Transverse colon (tissue), 3 donors: ENCODE results near the gene TULP4.

ENCODE experiments used
- EP300 ChIP-seq: sonication (generic); formaldehyde crosslinking; IDR thresholded peaks from one replicate; pipeline ENCODE4 v1.6.1; 2017; ENCODE audit warnings: antibody characterized with exemption, low read depth
- POLR2A ChIP-seq: fragments of 450-650 bp; IDR thresholded peaks from one replicate; pipeline ENCODE4 v1.6.1; 2016; ENCODE audit warnings: antibody characterized with exemption, mild to moderate bottlenecking, moderate library complexity
- TF ChIP-seq, protein P1 (sequence below), 5 experiments: fragments of 200-600 bp in 3 of 5; fragments of 450-650 bp in 2 of 5; sonication (generic) in 3 of 5; IDR thresholded peaks; 1 replicate in 2 of 5; 2 replicates in 3 of 5; pipeline ENCODE4 v1.5.1; 2016 to 2017; ENCODE audit warnings: antibody characterized with exemption in 5 of 5, inconsistent platforms in 3 of 5, mild to moderate bottlenecking in 2 of 5, moderate library complexity in 1 of 5

DNA sequence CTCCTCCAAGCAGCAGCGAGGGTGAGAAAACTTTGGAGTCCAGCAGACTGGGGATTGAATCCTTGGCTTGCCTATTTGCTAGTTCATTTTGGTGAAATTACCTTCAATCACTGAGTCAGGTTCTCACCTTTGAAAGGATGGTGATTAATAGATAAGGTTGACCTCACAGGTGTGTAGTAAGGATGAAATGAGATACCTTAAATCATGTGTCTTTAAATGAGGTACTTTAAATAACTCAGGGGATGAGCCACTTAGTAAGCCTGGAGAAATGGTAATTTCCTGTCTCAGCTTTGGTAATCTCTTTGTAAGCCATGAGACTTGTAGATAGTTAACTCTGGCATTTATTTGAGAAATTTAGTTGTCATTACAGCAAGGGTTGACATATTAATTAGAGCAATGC lies 70.2 kb downstream of the TULP4 start:
- TF ChIP-seq POLR2A (no peak), EP300 (no peak)
- TF ChIP-seq, protein P1, sequence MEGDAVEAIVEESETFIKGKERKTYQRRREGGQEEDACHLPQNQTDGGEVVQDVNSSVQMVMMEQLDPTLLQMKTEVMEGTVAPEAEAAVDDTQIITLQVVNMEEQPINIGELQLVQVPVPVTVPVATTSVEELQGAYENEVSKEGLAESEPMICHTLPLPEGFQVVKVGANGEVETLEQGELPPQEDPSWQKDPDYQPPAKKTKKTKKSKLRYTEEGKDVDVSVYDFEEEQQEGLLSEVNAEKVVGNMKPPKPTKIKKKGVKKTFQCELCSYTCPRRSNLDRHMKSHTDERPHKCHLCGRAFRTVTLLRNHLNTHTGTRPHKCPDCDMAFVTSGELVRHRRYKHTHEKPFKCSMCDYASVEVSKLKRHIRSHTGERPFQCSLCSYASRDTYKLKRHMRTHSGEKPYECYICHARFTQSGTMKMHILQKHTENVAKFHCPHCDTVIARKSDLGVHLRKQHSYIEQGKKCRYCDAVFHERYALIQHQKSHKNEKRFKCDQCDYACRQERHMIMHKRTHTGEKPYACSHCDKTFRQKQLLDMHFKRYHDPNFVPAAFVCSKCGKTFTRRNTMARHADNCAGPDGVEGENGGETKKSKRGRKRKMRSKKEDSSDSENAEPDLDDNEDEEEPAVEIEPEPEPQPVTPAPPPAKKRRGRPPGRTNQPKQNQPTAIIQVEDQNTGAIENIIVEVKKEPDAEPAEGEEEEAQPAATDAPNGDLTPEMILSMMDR (IDR thresholded peaks at IDR 0.05): no peak
